AG04449 (cell line): ENCODE results near the gene GNG2.

Experiments used
- CTCF ChIA-PET: fragments of 350-600 bp; formaldehyde crosslinking; extraction: SDS; loops from one replicate; lab custom pipeline; 2021; ENCODE audit warnings: antibody characterized with exemption; lab: Yijun Ruan, JAX
- POLR2A ChIA-PET: fragments of 400-600, 350-600 bp; formaldehyde crosslinking; extraction: SDS; loops from one replicate; lab custom pipeline; 2020; ENCODE audit warnings: antibody characterized with exemption, inconsistent platforms; lab: Yijun Ruan, JAX
- DNase-seq: peaks from one replicate; pipeline ENCODE4 v3.0.0-alpha.2; 2010; ENCODE audit warnings: low read depth, low spot score
- H3K4me3 ChIP-seq: 2 replicates; pipeline ENCODE4 v1.5.1; 2011; ENCODE audit warnings: low read depth, mild to moderate bottlenecking, control low read depth, low read length
- TF ChIP-seq, protein P1 (sequence below): IDR thresholded peaks from one replicate; pipeline ENCODE4 v1.5.1; 2011; ENCODE audit warnings: mild to moderate bottlenecking, moderate library complexity, low read length, control low read depth, inconsistent platforms; ENCODE audit not compliant: insufficient read depth; ENCODE audit errors: missing control alignments

The GNG2 gene

DNA sequence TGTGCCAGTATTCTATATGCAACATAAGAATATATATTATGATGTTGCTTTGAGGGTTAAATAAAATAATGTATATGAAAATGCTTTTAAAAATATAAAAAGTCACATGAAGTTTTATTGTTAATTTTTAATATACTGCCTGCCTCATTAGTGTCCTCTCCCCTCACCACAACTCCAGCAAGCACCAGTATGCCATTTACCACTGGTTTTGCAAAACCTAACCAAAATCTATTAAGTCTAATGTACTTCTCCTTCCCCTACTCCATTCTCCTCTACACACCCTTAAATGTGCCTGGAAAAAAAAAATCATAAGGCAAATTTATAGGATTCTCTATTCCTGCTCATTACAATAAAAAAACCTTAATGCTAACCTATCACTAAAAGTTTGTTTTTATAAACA is 24.0 kb upstream of the GNG2 start:
- ChIA-PET POLR2A (no interaction called here), CTCF (no interaction called here)
- TF ChIP-seq, protein P1, sequence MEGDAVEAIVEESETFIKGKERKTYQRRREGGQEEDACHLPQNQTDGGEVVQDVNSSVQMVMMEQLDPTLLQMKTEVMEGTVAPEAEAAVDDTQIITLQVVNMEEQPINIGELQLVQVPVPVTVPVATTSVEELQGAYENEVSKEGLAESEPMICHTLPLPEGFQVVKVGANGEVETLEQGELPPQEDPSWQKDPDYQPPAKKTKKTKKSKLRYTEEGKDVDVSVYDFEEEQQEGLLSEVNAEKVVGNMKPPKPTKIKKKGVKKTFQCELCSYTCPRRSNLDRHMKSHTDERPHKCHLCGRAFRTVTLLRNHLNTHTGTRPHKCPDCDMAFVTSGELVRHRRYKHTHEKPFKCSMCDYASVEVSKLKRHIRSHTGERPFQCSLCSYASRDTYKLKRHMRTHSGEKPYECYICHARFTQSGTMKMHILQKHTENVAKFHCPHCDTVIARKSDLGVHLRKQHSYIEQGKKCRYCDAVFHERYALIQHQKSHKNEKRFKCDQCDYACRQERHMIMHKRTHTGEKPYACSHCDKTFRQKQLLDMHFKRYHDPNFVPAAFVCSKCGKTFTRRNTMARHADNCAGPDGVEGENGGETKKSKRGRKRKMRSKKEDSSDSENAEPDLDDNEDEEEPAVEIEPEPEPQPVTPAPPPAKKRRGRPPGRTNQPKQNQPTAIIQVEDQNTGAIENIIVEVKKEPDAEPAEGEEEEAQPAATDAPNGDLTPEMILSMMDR, result no peak
- H3K4me3 ChIP-seq, result no peak overlapping the region
- no peak for DNase-seq

DNA sequence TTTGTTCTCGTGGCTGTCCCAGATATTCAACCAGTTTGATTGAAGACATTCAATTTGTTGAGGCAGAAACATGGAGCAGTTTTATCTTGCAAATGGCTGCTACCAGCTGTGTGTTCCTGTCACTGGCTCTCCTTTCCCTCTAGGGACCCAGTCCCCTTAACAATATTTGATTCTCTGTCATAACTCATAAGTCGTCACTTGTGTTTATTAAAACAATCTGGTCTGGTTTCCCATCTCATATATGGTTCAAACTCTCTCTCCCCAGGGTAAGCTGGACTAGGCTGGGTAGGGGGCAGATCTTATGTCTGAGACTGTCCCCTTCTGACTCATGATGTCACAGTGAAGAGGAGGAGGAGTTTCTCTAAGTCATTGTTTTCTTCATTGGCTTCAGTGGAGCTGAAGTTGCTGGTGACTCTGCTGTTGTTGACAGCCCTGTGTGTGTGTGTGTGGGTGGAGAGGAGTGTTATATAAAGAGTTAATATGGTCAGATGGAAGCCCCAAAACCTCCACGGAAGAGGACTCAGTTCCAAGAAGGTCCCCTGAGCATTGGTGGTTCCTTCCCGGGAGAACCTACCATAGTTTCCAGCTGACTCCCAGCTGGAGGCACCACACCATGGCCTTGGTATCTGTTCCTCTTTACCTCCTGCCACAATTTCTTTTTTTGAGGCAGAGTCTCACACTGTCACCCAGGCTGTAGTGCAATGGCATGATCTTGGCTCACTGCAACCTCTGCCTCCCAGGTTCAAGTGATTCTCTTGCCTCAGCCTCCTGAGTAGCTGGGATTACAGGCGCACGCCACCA is 16.1 kb upstream of the GNG2 start:
- CTCF ChIA-PET, result interaction anchor here (1.2 kb wide), 1 partner anchor 134 kb away, joined by 3 read pairs; no protein-coding TSS in a partner anchor

DNA sequence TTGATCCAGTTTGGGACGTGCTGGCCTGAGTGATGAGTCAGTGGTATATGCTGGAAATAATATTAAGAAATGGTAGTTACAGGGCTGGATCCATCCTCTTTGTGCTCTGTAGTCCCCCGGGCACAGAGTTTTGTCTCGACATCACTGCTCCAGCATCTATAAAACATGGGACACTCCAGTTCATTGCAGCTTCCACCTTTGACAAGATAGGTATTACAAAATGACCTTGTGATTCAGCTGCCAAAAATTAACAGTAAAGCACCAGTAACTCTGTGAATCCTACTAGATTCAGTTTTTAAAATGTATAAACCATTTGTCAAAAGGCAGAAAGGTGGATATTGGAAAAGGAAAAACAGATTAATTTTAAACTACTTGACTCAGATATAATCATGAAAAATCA is 14.6 kb upstream of the GNG2 start:
- TF ChIP-seq, protein P1, result no peak
- DNase-seq, result no peak
- no peak overlapping the region for H3K4me3 ChIP-seq
- ChIA-PET POLR2A (no interaction called here), CTCF (interaction anchor here (1.0 kb wide), 1 partner anchor 15 kb away, joined by 4 read pairs; the partner anchor contains the start of gene GNG2)

More for the DNA sequence above, 16.1 kb upstream of the GNG2 start:
- TF ChIP-seq, protein P1, result no peak
- H3K4me3 ChIP-seq, result no peak overlapping the region
- no peak for DNase-seq
- POLR2A ChIA-PET, result no interaction called here

- CTCF ChIA-PET, result interaction anchor here (1.0 kb wide), 1 partner anchor 14 kb away, joined by 4 read pairs; the partner anchor contains the start of gene GNG2
- DNase-seq, result no peak
- TF ChIP-seq, protein P1, result no peak
- no peak overlapping the region for H3K4me3 ChIP-seq
- POLR2A ChIA-PET, result no interaction called here
These were observed 13.6 kb upstream of the GNG2 start for GRCh38 chr14:51846631-51847488.

GRCh38 chr14:51847489-51847796 is 13.0 kb upstream of the GNG2 start:
- TF ChIP-seq, protein P1, result no peak
- ChIA-PET POLR2A (no interaction called here), CTCF (no interaction called here)
- DNase-seq, result no peak
- no peak overlapping the region for H3K4me3 ChIP-seq

- H3K4me3 ChIP-seq, result no peak overlapping the region
- TF ChIP-seq, protein P1, result no peak
- POLR2A ChIA-PET, result no interaction called here
- DNase-seq, result no peak
- CTCF ChIA-PET, result no interaction called here
These were observed 12.3 kb upstream of the GNG2 start for GRCh38 chr14:51848120-51848519.
